PFSK-1 (cell line): Measurements from ENCODE around the gene PCDH8.

ENCODE experiments used
- FOXP2 ChIP-seq: optimal IDR thresholded peaks from 2 replicates; pipeline ENCODE3; 2011; ENCODE audit warnings: borderline replicate concordance, control low read depth, inconsistent platforms; ENCODE audit not compliant: insufficient read depth; ENCODE audit errors: extremely low read length, extremely low read depth
- POLR2AphosphoS5 ChIP-seq: IDR thresholded peaks from 2 replicates; pipeline ENCODE4 v1.6.1; 2012; ENCODE audit warnings: low read depth, mild to moderate bottlenecking, control low read depth, low read length, moderate library complexity
- REST ChIP-seq, 2 experiments: IDR thresholded peaks; 2 replicates each; pipeline versions ENCODE4 v1.6.1 to v1.8.0; 2011 to 2012; ENCODE audit warnings: low read depth in 2 of 2, low read length in 2 of 2, control low read depth in 1 of 2, inconsistent platforms in 1 of 2, mild to moderate bottlenecking in 1 of 2, moderate library complexity in 1 of 2; ENCODE audit not compliant: insufficient read depth in 1 of 2
- SIN3A ChIP-seq: IDR thresholded peaks from 2 replicates; pipeline ENCODE4 v1.6.1; 2012; ENCODE audit warnings: mild to moderate bottlenecking, low read length, moderate library complexity, borderline replicate concordance; ENCODE audit not compliant: insufficient read depth
- TAF1 ChIP-seq: IDR thresholded peaks from 2 replicates; pipeline ENCODE4 v1.6.1; 2012; ENCODE audit warnings: low read length, control low read depth, borderline replicate concordance; ENCODE audit not compliant: insufficient read depth

Gene PCDH8

GRCh38 chr13:52809310-52809769 lies 39.1 kb downstream of the PCDH8 start:
- TF ChIP-seq REST (IDR thresholded peaks at IDR 0.05; ENCODE audit: insufficient read depth in 1 of 2, low read depth in 2 of 2, low read length in 2 of 2) = 0 out of 4 replicates have a peak, but pooled peaks of 1 of the 2 experiments have one; percentile 13
- no peak for TF ChIP-seq FOXP2

- TF ChIP-seq REST (IDR thresholded peaks at IDR 0.05; ENCODE audit: insufficient read depth in 1 of 2, low read depth in 2 of 2, low read length in 2 of 2) (no peak), FOXP2 (no peak), POLR2AphosphoS5 (no peak), TAF1 (no peak), SIN3A (no peak)
Measured at GRCh38 chr13:52808842-52809219, 39.6 kb downstream of the PCDH8 start.

- TF ChIP-seq SIN3A (no peak), FOXP2 (no peak)
Measured at GRCh38 chr13:52806029-52806428, 42.4 kb downstream of the PCDH8 start.

- no peak for TF ChIP-seq POLR2AphosphoS5
- TF ChIP-seq REST (IDR thresholded peaks at IDR 0.05; ENCODE audit: insufficient read depth in 1 of 2, low read depth in 2 of 2, low read length in 2 of 2) = no peak
- no peak for TF ChIP-seq SIN3A
- TF ChIP-seq FOXP2 = no peak
- no peak for TF ChIP-seq TAF1
Measured at GRCh38 chr13:52804202-52804641, 44.2 kb downstream of the PCDH8 start.

- TF ChIP-seq FOXP2 (no peak), REST (IDR thresholded peaks at IDR 0.05; ENCODE audit: insufficient read depth in 1 of 2, low read depth in 2 of 2, low read length in 2 of 2) (no peak), SIN3A (no peak), POLR2AphosphoS5 (no peak), TAF1 (no peak)
Measured at GRCh38 chr13:52800856-52801255, 47.6 kb downstream of the PCDH8 start.
